Measurements from ENCODE around the gene PEDS1. TPM values are rescaled to one million over a fixed set of nuclear protein-coding genes. Genes with fewer than 3 reads are reported as not detected.
"Not testable (repeated sequence)": the region's sequence is repeated elsewhere in the genome, so short reads cannot be mapped to it uniquely, and the experiment has no call there.

Gene PEDS1
- total RNA-seq, 1 donor from 2014 or later: 15.2 TPM

DNA sequence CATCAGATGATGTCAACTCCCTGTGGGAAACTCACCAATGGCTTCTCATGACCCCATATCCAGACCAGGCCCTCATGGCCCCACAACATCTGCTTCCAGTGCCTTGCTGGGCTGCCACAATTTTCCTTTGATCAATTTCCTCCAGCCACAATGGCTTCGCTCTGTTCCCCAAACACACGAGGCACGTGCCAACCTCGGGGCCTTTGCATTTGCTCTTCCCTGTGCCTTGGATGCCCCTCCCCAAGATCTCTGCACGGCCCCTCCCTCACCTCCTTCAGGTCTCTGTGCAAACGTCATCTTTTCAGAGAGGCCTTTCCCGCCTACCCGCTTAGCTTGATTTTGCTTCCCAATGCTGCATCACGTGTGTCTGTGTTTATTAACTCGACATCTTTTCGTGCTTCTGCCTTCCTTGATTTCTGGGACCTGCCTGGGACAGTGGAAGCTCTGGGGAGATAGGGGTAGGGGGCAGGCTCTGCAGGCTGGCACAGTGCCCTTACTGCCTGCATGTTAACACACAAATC, 13.1 kb downstream of the PEDS1 start:
- DNase-seq (ENCODE audit: low spot score): no peak
- intact Hi-C loops (cut with DNase I): no loop called here

DNA sequence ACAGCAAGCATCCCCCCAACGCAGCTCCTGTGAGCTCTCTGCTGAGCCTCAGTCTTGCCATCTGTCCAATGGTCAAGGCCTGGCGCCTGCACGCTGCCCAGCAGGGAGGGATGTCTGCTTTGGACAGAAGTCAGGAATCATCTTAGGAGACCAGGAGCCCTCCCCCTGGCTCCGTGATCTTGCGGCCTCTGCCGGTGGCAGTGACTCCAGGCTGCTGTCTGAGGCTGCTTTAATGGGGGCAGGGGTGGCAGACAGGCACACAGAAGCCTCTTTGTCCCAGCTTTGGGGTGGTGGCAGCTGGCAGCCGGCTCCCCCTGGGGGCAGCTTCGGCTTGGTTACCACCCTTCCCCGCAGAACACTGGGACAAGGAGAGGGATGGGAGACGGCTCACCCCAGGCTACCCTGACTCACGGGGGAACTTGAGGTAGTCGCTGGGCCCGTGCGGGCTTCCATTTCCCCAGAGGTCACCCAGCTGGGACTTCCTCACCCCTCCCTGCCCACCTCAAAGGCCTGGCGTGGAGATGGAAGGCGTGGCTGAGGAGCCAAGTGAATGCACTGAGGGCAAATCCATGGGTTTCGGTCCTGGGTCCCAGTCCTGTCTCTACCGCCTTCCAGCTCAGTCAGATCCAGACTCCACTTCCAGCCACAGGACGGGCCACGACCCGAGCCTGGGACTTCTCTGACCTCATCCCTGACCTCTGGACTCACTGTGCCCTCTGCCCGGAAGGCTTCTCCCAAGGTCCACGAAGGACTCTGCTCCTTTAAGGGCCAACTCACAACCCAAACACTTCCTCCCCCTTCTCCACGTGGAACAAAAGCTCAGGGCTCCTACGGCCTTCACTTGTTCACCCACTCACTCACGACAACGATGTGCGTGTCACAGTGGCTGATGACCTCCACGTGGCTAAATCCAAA, 14.8 kb downstream of the PEDS1 start:
- intact Hi-C loops (cut with DNase I): no loop called here
- DNase-seq (ENCODE audit: low spot score): no peak

DNA sequence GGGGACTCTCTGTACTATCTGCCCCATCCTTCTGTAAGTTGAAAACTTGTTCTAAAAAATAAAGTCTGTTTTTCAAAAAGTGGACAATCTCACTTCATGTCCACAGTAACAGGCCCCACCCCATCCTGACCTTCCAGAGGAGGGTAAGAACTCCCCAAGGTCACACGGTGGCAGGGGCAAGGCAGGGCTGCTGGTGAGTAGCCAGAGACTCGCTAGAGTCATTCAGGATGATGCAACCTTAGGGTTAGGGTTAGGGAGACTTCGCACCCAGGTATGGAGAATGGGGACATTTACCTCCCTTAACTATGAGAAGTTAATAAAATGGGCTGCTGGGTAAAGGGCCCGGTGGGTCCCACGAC, 15.4 kb downstream of the PEDS1 start:
- DNase-seq (ENCODE audit: low spot score): no peak
- intact Hi-C loops (cut with DNase I): no loop called here

GRCh38 chr20:50137702-50138101, 15.8 kb downstream of the PEDS1 start:
- DNase-seq (ENCODE audit: low spot score); intact Hi-C loops (cut with DNase I): not testable (repeated sequence)

DNA sequence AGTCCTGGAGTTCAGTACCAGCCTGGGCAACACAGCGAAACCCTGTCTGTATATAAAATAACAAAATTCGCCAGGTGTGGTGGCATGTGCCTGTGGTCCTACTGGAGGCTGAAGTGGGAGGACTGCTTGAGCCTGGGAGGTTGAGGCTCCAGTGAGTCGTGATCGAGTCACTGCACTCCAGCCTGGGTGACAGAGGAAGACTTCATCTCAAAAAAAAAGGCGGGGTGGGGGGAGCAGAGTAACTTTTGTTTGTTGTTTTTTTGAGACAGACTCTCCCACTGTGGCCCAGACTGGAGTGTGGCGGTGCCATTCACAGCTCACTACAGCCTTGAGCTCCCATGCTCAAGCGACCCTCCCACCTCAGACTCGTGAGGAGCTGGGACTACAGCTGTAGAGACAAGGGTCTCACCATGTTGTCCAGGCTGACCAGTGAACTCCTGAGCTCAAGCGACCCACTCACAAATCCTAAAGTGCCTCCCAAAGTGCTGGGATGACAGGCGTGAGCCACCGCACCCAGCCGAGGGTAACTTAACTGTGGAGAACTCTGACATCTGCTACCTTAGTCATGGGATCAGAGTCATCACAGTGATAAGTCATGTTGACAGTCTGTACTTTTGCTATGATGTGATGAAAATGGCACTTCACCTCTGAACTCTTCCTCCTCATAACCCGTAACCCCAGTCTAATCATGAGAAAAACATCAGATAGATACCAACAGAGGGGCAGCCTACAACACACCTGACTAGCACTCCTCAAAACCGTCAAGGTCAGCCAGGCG, 16.5 kb downstream of the PEDS1 start:
- intact Hi-C loops (cut with DNase I): no loop called here
- no peak for DNase-seq (ENCODE audit: low spot score)

- DNase-seq (ENCODE audit: low spot score); intact Hi-C loops (cut with DNase I): not testable (repeated sequence)
Measured at GRCh38 chr20:50135157-50135556, 18.4 kb downstream of the PEDS1 start.

- intact Hi-C loops (cut with DNase I): no loop called here
- no peak for DNase-seq (ENCODE audit: low spot score)
Measured at GRCh38 chr20:50133474-50134217, 19.9 kb downstream of the PEDS1 start.

GRCh38 chr20:50133041-50133440, 20.5 kb downstream of the PEDS1 start:
- no peak for DNase-seq (ENCODE audit: low spot score)
- intact Hi-C loops (cut with DNase I): no loop called here

DNA sequence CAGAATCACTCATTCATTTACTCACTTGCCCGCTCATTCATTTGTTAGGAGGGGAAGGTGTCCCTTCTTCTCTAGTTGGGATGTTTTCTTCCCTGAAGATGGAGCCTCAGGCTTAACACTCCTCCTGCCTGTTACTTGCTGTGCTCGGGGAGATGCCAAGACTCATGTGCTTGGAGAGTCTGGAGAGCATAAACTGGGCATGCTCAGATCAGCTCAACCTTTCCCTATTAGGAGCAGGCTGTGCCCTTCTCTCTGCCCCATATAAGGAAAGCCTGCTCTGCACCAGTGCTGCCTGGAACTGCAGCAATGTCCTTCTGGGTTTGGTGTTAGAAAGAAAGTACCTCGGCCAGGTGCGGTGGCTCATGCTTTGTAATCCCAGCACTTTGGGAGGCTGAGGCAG, 22.5 kb downstream of the PEDS1 start:
- intact Hi-C loops (cut with DNase I): no loop called here

DNA sequence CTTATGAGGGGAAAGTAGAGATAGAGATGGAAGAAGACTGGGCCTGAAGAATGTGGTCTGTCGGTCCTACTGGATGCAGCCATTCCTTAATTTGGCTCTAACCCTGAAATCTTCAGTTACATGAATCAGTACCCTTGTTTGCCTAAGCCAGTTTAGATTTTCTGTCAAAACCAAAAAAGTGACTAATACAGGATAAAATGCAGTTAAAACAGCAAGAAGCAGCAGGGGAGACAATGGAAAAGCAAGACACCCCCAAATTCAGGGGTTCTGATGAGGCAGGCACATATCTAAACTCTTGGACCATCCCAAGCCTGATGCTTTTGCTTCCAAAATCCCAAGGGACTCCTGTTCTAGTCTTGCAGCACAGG, 23.2 kb downstream of the PEDS1 start:
- intact Hi-C loops (cut with DNase I): no loop called here

More for the DNA sequence above, 22.5 kb downstream of the PEDS1 start:
- no peak for DNase-seq (ENCODE audit: low spot score)

GRCh38 chr20:50129662-50130355, 23.7 kb downstream of the PEDS1 start:
- intact Hi-C loops (cut with DNase I): no loop called here
- no peak for DNase-seq (ENCODE audit: low spot score)

More for the DNA sequence above, 23.2 kb downstream of the PEDS1 start:
- DNase-seq (ENCODE audit: low spot score): no peak

DNA sequence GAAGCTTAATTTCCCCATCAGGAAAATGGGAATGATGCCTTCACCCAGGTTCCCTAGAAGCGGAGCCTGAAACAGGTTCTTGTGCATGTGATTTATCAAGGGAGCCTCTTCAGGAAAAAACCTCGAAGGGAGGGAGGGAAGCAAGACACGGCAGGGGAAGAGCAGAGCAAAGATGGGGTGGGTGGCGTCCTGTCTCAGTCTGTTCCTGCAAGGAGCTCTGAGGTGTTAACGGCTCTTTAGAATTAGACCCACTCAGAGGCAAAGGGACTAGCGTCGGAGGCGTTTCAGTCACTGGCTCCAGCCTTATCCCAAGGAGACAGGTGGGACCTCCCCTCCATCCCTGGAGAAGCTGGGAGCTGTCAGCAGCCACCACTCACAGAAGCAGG, 25.0 kb downstream of the PEDS1 start:
- intact Hi-C loops (cut with DNase I): no loop called here
- no peak for DNase-seq (ENCODE audit: low spot score)

DNA sequence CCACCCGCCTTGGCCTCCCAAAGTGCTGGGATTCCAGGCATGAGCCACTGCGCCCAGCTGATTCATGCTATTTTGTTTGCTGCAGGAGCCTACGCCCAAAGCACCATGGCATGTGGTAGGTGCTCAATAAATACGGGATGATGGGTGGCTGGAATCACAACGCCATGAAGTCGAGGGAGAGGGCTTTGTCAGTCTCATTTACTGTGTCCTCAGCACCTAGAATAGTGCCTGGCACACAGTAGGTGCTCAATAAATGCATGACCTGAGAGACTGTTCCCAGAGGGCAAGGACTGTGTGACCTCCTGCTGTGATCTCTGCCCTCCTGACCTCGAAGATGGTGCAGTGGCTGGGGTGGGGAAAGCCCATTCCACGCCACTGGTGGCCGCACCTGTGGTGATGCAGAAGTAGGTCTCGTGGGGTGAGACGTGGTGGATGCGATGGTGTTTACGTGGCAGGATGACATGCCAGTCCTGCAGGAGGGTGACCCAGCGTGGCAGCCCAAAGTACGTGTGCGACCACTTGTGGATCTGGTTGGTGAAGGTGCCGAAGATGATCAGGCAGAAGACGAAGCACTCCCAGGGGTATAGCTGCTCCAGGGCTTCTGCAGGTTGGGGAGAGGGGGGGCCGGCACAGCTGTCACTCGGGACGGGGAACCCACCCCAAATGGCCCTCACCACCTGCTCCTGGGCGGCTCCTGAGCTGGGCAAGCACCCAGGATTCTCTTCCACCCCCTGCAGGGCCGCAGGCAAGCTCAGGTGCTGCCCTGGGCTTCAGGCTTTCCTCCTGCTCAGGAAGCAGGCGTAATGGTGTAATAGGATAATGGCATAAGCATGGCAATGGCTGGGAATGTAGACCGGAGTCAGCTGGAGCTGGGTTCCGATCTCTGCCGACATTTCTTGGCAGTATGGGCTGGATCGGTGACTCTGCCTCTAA, 25.7 kb downstream of the PEDS1 start:
- intact Hi-C loops (cut with DNase I): no loop called here
- DNase-seq (ENCODE audit: low spot score): no peak

- intact Hi-C loops (cut with DNase I): no loop called here
- no peak for DNase-seq (ENCODE audit: low spot score)
Measured at GRCh38 chr20:50126662-50127061, 26.9 kb downstream of the PEDS1 start.

DNA sequence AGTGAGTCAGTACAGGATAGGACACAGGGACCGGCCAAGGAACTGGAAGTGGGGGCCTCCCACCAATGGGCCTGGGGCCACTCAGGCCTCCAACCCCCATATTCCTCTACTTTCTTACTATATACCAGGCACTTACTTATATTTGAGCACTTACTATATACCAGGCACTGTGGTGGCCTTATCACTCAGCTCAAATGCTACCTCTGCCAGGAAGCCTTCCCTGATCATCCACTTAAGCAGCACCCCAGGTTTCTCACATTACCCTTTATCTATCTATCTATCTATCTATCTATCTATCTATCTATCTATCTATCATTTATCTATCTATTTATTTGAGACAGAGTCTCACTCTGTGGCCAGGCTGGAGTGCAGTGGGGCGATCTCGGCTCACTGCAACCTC, 28.2 kb downstream of the PEDS1 start:
- DNase-seq (ENCODE audit: low spot score): no peak
- intact Hi-C loops (cut with DNase I): no loop called here

DNA sequence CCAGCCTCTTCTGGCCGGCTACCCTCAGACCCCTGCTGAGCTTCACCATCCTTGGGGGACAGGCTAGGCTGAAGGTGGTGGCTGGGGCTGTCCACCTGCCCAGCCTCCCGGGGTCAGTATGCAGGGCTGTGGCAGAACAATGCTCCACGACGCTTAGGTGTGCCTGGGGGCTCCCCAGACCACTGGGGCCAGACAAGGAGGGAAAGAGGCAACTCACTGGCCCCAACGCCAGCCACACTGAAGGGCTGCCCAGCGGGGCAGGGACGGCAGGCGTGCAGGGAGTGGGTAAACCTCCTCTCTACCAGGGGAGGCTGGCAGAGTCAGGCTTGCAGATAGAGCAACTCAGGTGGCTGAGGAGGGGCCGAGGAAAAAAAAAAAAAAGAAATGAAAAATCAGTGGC, 29.0 kb downstream of the PEDS1 start:
- DNase-seq (ENCODE audit: low spot score): no peak
- intact Hi-C loops (cut with DNase I): no loop called here

- DNase-seq (ENCODE audit: low spot score): no peak
- intact Hi-C loops (cut with DNase I): no loop called here
Measured at GRCh38 chr20:50123418-50123817, 30.1 kb downstream of the PEDS1 start.

- intact Hi-C loops (cut with DNase I): no loop called here
- DNase-seq (ENCODE audit: low spot score): no peak
Measured at GRCh38 chr20:50122763-50123162, 30.8 kb downstream of the PEDS1 start.
